K562 (cell line): Measurements from ENCODE around the gene CPLANE2.

ENCODE experiments used
- EGR1 ChIP-seq: fragments of 450-650 bp; conservative IDR thresholded peaks from 2 replicates; pipeline ENCODE4 v1.6.1; 2017; ENCODE audit warnings: mild to moderate bottlenecking
- EZH2 ChIP-seq: IDR thresholded peaks from 2 replicates; pipeline ENCODE4 v1.6.1; 2012; ENCODE audit warnings: low read depth, mild to moderate bottlenecking, inconsistent platforms, low read length, borderline replicate concordance
- FOXK1 ChIP-seq: sonication (generic); formaldehyde crosslinking; IDR thresholded peaks from 2 replicates; pipeline ENCODE4 v1.8.0; 2022; ENCODE audit warnings: missing genetic modification reagents, mild to moderate bottlenecking, borderline replicate concordance
- MCM7 ChIP-seq, 2 experiments: fragments of 450-650 bp; IDR thresholded peaks; 2 replicates each; pipeline ENCODE4 v1.6.1; 2016 to 2018
- NR2F6 ChIP-seq: fragments of 450-650 bp; formaldehyde crosslinking; IDR thresholded peaks from 2 replicates; pipeline ENCODE4 v1.4.0; 2020; ENCODE audit warnings: mild to moderate bottlenecking
- RAD51 ChIP-seq: fragments of 450-650 bp; IDR thresholded peaks from 2 replicates; pipeline ENCODE4 v1.7.1; 2016; ENCODE audit warnings: low read depth, mild to moderate bottlenecking, borderline replicate concordance
- RFX5 ChIP-seq: IDR thresholded peaks from 2 replicates; pipeline ENCODE4 v1.6.1; 2011; ENCODE audit warnings: low read depth, mild to moderate bottlenecking, improper control_type of control experiment, low read length
- SMC3 ChIP-seq: conservative IDR thresholded peaks from 2 replicates; pipeline ENCODE4 v1.6.1; 2011; ENCODE audit warnings: low read depth, low read length, improper control_type of control experiment; ENCODE audit not compliant: insufficient read depth
- YY1 ChIP-seq, 3 experiments: IDR thresholded peaks; 2 replicates each; pipeline ENCODE4 v1.6.1; 2011; ENCODE audit warnings: low read length in 2 of 3, mild to moderate bottlenecking in 2 of 3, moderate library complexity in 2 of 3, borderline replicate concordance in 1 of 3, control low read depth in 1 of 3, low read depth in 1 of 3; ENCODE audit not compliant: insufficient read depth in 3 of 3, insufficient replicate concordance in 2 of 3, control insufficient read depth in 1 of 3, insufficient read length in 1 of 3; ENCODE audit errors: extremely low read depth in 1 of 3
- ZNF174 ChIP-seq: fragments of 250-450 bp; sonication (Bioruptor Pico); IDR thresholded peaks from 2 replicates; pipeline ENCODE4 v1.4.0; 2020; ENCODE audit warnings: mild to moderate bottlenecking
- ZNF274 ChIP-seq: IDR thresholded peaks from 2 replicates; pipeline ENCODE4 v1.6.1; 2011; ENCODE audit warnings: low read depth, mild to moderate bottlenecking, low read length, moderate library complexity, borderline replicate concordance
- TF ChIP-seq, protein P1 (sequence below), 2 experiments: fragments of 450-650 bp; formaldehyde crosslinking in 1 of 2; IDR thresholded peaks; 2 replicates each; pipeline versions ENCODE4 v1.4.0 to v1.6.1; 2014 to 2020; ENCODE audit warnings: mild to moderate bottlenecking in 2 of 2, borderline replicate concordance in 1 of 2, low read depth in 1 of 2

GRCh38 chr1:16199157-16199501 lies 37.9 kb downstream of the CPLANE2 start:
- TF ChIP-seq SMC3 = no peak
- TF ChIP-seq EZH2 = no peak
- no peak for TF ChIP-seq RAD51
- TF ChIP-seq, protein P1, sequence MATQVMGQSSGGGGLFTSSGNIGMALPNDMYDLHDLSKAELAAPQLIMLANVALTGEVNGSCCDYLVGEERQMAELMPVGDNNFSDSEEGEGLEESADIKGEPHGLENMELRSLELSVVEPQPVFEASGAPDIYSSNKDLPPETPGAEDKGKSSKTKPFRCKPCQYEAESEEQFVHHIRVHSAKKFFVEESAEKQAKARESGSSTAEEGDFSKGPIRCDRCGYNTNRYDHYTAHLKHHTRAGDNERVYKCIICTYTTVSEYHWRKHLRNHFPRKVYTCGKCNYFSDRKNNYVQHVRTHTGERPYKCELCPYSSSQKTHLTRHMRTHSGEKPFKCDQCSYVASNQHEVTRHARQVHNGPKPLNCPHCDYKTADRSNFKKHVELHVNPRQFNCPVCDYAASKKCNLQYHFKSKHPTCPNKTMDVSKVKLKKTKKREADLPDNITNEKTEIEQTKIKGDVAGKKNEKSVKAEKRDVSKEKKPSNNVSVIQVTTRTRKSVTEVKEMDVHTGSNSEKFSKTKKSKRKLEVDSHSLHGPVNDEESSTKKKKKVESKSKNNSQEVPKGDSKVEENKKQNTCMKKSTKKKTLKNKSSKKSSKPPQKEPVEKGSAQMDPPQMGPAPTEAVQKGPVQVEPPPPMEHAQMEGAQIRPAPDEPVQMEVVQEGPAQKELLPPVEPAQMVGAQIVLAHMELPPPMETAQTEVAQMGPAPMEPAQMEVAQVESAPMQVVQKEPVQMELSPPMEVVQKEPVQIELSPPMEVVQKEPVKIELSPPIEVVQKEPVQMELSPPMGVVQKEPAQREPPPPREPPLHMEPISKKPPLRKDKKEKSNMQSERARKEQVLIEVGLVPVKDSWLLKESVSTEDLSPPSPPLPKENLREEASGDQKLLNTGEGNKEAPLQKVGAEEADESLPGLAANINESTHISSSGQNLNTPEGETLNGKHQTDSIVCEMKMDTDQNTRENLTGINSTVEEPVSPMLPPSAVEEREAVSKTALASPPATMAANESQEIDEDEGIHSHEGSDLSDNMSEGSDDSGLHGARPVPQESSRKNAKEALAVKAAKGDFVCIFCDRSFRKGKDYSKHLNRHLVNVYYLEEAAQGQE (IDR thresholded peaks at IDR 0.05; ENCODE audit: borderline replicate concordance) = no peak
- TF ChIP-seq, protein P1 (CRISPR knock-in tag; IDR thresholded peaks at IDR 0.05; ENCODE audit: low read depth) = no peak
- TF ChIP-seq ZNF274 = no peak
- no peak for TF ChIP-seq RFX5
- no peak for TF ChIP-seq FOXK1
- no peak for TF ChIP-seq YY1 (IDR thresholded peaks at IDR 0.05; ENCODE audit: borderline replicate concordance in 1 of 3, control insufficient read depth in 1 of 3, extremely low read depth in 1 of 3, insufficient read depth in 3 of 3, insufficient read length in 1 of 3, insufficient replicate concordance in 2 of 3, low read depth in 1 of 3, low read length in 2 of 3)
- TF ChIP-seq EGR1 = no peak
- no peak for TF ChIP-seq NR2F6
- no peak for TF ChIP-seq MCM7 (IDR thresholded peaks at IDR 0.05)
- TF ChIP-seq ZNF174 (CRISPR knock-in tag) = no peak
